NT2/D1 (cell line): ENCODE results near the gene PARN.

ENCODE experiments used
- SUZ12 ChIP-seq: IDR thresholded peaks from 2 replicates; pipeline ENCODE4 v1.6.1; 2011; ENCODE audit not compliant: insufficient read length, insufficient read depth; ENCODE audit errors: extremely low read depth
- YY1 ChIP-seq: IDR thresholded peaks from 2 replicates; pipeline ENCODE4 v1.6.1; 2011; ENCODE audit not compliant: insufficient read length, insufficient read depth

GRCh38 chr16:14531613-14532012 lies 98.4 kb downstream of the PARN start:
- TF ChIP-seq SUZ12: no peak
- no peak for TF ChIP-seq YY1
